Endothelial cell of umbilical vein (primary cell): Measurements from ENCODE around the gene KCNJ6. TPM values are rescaled to one million over a fixed set of nuclear protein-coding genes. Genes with fewer than 3 reads are reported as not detected.

Experiments
- BruUV-seq: library from RNA; stranded (reverse); fragments of 400-500 nt; replicated peaks from 2 replicates; lab custom pipeline; 2021; lab: Mats Ljungman, UMichigan
- CTCF ChIA-PET: fragments of 300-600, 350-600 bp; sonication (Branson Sonifier 250); formaldehyde crosslinking; loops from one replicate; lab custom pipeline; 2021; ENCODE audit warnings: antibody characterized with exemption, inconsistent platforms; lab: Charles Lee
- POLR2A ChIA-PET: fragments of 300-600, 350-600 bp; sonication (Branson Sonifier 250); formaldehyde crosslinking; loops from one replicate; lab custom pipeline; 2021; ENCODE audit warnings: antibody characterized with exemption, inconsistent platforms; lab: Charles Lee
- DNase-seq: peaks from one replicate; pipeline ENCODE4 v3.0.0-alpha.2; 2011; ENCODE audit warnings: low read depth, low spot score
- FAIRE-seq: peaks from 2 replicates; lab custom pipeline; 2011; peaks lifted over from hg19 to GRCh38; lab: Jason Lieb, UNC
- H2AFZ ChIP-seq: 2 replicates; pipeline ENCODE4 v1.6.0; 2012; ENCODE audit warnings: low read depth, low read length, control low read depth, inconsistent platforms
- H3K27ac ChIP-seq: 2 replicates; pipeline ENCODE4 v1.5.1; 2011; ENCODE audit warnings: low read depth, mild to moderate bottlenecking, control low read depth, low read length, moderate library complexity; ENCODE audit not compliant: insufficient read depth
- H3K27me3 ChIP-seq, 2 experiments: 2 replicates each; pipeline versions ENCODE4 v1.6.0 to v1.6.1; 2011; ENCODE audit warnings: low read length in 2 of 2, mixed read lengths in 1 of 2; ENCODE audit not compliant: control insufficient read depth in 2 of 2, insufficient read depth in 2 of 2
- H3K36me3 ChIP-seq, 2 experiments: 2 replicates in 1 of 2; 3 replicates in 1 of 2; pipeline ENCODE4 v1.5.1; 2011; ENCODE audit warnings: low read length in 2 of 2, mild to moderate bottlenecking in 1 of 2, moderate library complexity in 1 of 2; ENCODE audit not compliant: control insufficient read depth in 2 of 2, insufficient read depth in 2 of 2; ENCODE audit errors: extremely low read depth in 1 of 2
- H3K4me1 ChIP-seq: 3 replicates; pipeline ENCODE4 v1.5.1; 2011; ENCODE audit warnings: mild to moderate bottlenecking, low read length; ENCODE audit not compliant: control insufficient read depth, insufficient read depth; ENCODE audit errors: extremely low read depth
- H3K4me2 ChIP-seq: 2 replicates; pipeline ENCODE4 v1.6.1; 2011; ENCODE audit warnings: low read length, control low read depth, mixed read lengths; ENCODE audit not compliant: insufficient read depth
- H3K4me3 ChIP-seq, 3 experiments: fragments of 200-600 bp in 1 of 3; sonication (generic), shearing (Covaris generic) in 1 of 3; replicated peaks in 1 of 3; 2 replicates each; pipeline ENCODE4 v1.5.1; 2011 to 2016; ENCODE audit warnings: control low read depth in 3 of 3, low read length in 3 of 3, mild to moderate bottlenecking in 2 of 3, inconsistent platforms in 1 of 3, low read depth in 1 of 3, moderate library complexity in 1 of 3; ENCODE audit not compliant: insufficient read depth in 1 of 3
- H3K79me2 ChIP-seq: 2 replicates; pipeline ENCODE4 v1.6.0; 2012; ENCODE audit warnings: low read length, inconsistent platforms; ENCODE audit not compliant: control insufficient read depth, insufficient read depth
- H3K9ac ChIP-seq: replicated peaks from 2 replicates; pipeline ENCODE3; 2011; ENCODE audit warnings: low read length, control low read depth; ENCODE audit not compliant: insufficient read depth; ENCODE audit errors: extremely low read depth
- H3K9me1 ChIP-seq: replicated peaks from 3 replicates; pipeline ENCODE4 v1.6.0; 2011; ENCODE audit warnings: mild to moderate bottlenecking, low read length; ENCODE audit not compliant: control insufficient read depth, insufficient read depth; ENCODE audit errors: extremely low read depth
- H3K9me3 ChIP-seq: replicated peaks from 2 replicates; pipeline ENCODE4 v1.5.1; 2012; ENCODE audit warnings: low read length, inconsistent platforms; ENCODE audit not compliant: control insufficient read depth, insufficient read depth
- H4K20me1 ChIP-seq: replicated peaks from 2 replicates; pipeline ENCODE3; 2011; ENCODE audit warnings: mild to moderate bottlenecking, low read length; ENCODE audit not compliant: control insufficient read depth, insufficient read depth; ENCODE audit errors: extremely low read depth
- EZH2 ChIP-seq: IDR thresholded peaks from 2 replicates; pipeline ENCODE4 v1.6.1; 2012; ENCODE audit warnings: borderline replicate concordance, low read depth, mild to moderate bottlenecking, moderate library complexity, low read length, inconsistent platforms; ENCODE audit not compliant: severe bottlenecking
- FOS ChIP-seq: IDR thresholded peaks from 2 replicates; pipeline ENCODE4 v1.6.1; 2011; ENCODE audit warnings: mild to moderate bottlenecking, low read length, moderate library complexity, borderline replicate concordance; ENCODE audit not compliant: insufficient read depth
- GATA2 ChIP-seq: IDR thresholded peaks from 2 replicates; pipeline ENCODE4 v1.7.0; 2011; ENCODE audit warnings: low read depth, mild to moderate bottlenecking, moderate library complexity, mixed read lengths, low read length; ENCODE audit not compliant: insufficient read length, insufficient read depth
- JUN ChIP-seq: IDR thresholded peaks from 2 replicates; pipeline ENCODE4 v1.6.1; 2011; ENCODE audit warnings: borderline replicate concordance, low read depth; ENCODE audit not compliant: insufficient read length, insufficient read depth
- MAX ChIP-seq: IDR thresholded peaks from 2 replicates; pipeline ENCODE4 v1.6.1; 2011; ENCODE audit not compliant: insufficient read depth, insufficient read length
- MYC ChIP-seq: IDR thresholded peaks from one replicate; pipeline ENCODE4 v1.6.1; 2011; ENCODE audit warnings: mild to moderate bottlenecking, low read depth, low read length
- POLR2A ChIP-seq: IDR thresholded peaks from 2 replicates; pipeline ENCODE4 v1.6.1; 2012; ENCODE audit warnings: low read depth, mild to moderate bottlenecking, control low read depth, low read length
- POLR2AphosphoS5 ChIP-seq: IDR thresholded peaks from 2 replicates; pipeline ENCODE4 v1.6.1; 2012; ENCODE audit warnings: low read depth, mild to moderate bottlenecking, control low read depth, low read length, moderate library complexity; ENCODE audit not compliant: insufficient read depth
- dilution Hi-C: fragments of 300-500 bp; cut with MboI; formaldehyde crosslinking; loops from one replicate; pipeline ENCODE4 v1.15.0; 2019; ENCODE audit warnings: low sequenced_read_pairs; ENCODE audit not compliant: extremely low pct_ligation_motif_present
- intact Hi-C: fragments of 100-400 bp; cut with micrococcal nuclease; formaldehyde crosslinking; loops from one replicate; pipeline ENCODE4 v1.10.0; 2022
- polyA plus RNA-seq, 4 experiments: library from polyadenylated mRNA; depleted of rRNA in 3 of 4; stranded (reverse) in 3 of 4; unstranded in 1 of 4; fragments of >200 nt; gene quantifications; 2 replicates each; pipeline versions ENCODE4 v1.2.1 to v1.2.3, GENCODE V29; 2011 to 2012; ENCODE audit warnings: missing spikeins in 1 of 4
- total RNA-seq: library from RNA; stranded (reverse); gene quantifications from 2 replicates; pipeline ENCODE4 v1.2.3, GENCODE V29; 2021
- TF ChIP-seq, protein P1 (sequence below), 2 donors: IDR thresholded peaks; 1 replicate in 1 of 2; 2 replicates in 1 of 2; pipeline ENCODE4 v1.5.1; 2011; ENCODE audit warnings: low read length in 2 of 2, mild to moderate bottlenecking in 2 of 2, moderate library complexity in 2 of 2, control low read depth in 1 of 2, inconsistent platforms in 1 of 2, low read depth in 1 of 2; ENCODE audit not compliant: insufficient read depth in 1 of 2; ENCODE audit errors: extremely low read depth in 1 of 2

KCNJ6 gene
- total and polyA plus RNA-seq, 2 donors (not counting 3 experiments of a cell fraction or from before 2014, with no cell fraction given), result not detected

- no TSS peak for BruUV-seq
- Histone ChIP-seq H3K9ac (no peak overlapping the region), H3K36me3 (no peaks in the 10 kb centered on the region), H3K27ac (no peak overlapping the region), H2AFZ (no peak overlapping the region), H3K9me1 (no peaks in the 10 kb centered on the region), H3K27me3 (peaks cover 0 to 6% of the 10 kb centered on the region in 2 experiments), H3K4me3 (no peak overlapping the region), H3K4me2 (no peak overlapping the region), H3K79me2 (no peaks in the 10 kb centered on the region), H3K4me1 (no peaks in the 10 kb centered on the region), H3K9me3 (no peaks in the 10 kb centered on the region), H4K20me1 (no peaks in the 10 kb centered on the region)
- intact Hi-C loops, result no loop called here
- FAIRE-seq (no peak), DNase-seq (no peak)
- CTCF ChIA-PET, result no interaction called here
- dilution Hi-C loops, result no loop called here
- TF ChIP-seq, protein P1, sequence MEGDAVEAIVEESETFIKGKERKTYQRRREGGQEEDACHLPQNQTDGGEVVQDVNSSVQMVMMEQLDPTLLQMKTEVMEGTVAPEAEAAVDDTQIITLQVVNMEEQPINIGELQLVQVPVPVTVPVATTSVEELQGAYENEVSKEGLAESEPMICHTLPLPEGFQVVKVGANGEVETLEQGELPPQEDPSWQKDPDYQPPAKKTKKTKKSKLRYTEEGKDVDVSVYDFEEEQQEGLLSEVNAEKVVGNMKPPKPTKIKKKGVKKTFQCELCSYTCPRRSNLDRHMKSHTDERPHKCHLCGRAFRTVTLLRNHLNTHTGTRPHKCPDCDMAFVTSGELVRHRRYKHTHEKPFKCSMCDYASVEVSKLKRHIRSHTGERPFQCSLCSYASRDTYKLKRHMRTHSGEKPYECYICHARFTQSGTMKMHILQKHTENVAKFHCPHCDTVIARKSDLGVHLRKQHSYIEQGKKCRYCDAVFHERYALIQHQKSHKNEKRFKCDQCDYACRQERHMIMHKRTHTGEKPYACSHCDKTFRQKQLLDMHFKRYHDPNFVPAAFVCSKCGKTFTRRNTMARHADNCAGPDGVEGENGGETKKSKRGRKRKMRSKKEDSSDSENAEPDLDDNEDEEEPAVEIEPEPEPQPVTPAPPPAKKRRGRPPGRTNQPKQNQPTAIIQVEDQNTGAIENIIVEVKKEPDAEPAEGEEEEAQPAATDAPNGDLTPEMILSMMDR (IDR thresholded peaks at IDR 0.05; ENCODE audit: extremely low read depth in 1 of 2, insufficient read depth in 1 of 2, low read depth in 1 of 2, low read length in 2 of 2), result no peak
- TF ChIP-seq JUN (no peak), GATA2 (no peak), EZH2 (no peak), FOS (no peak), POLR2A (no peak), MAX (no peak), POLR2AphosphoS5 (no peak), MYC (no peak)
- POLR2A ChIA-PET, result no interaction called here
Observed at GRCh38 chr21:37770461-37770860, 145.8 kb downstream of the KCNJ6 start.
